SK-N-DZ (cell line): ENCODE measurements around the gene ST7.
"Not testable (repeated sequence)": the region's sequence is repeated elsewhere in the genome, so short reads cannot be mapped to it uniquely, and the experiment has no call there.

Experiments
- DNase-seq: peaks from one replicate; pipeline ENCODE4 v3.0.0-alpha.2; 2015; ENCODE audit warnings: low spot score

ST7 gene

GRCh38 chr7:117025891-117026290 is 72.6 kb downstream of the ST7 start:
- DNase-seq: no peak

GRCh38 chr7:117030346-117030745 is 77.0 kb downstream of the ST7 start:
- DNase-seq: not testable (repeated sequence)

- not testable (repeated sequence) for DNase-seq
Observed at GRCh38 chr7:117030793-117031192, 77.5 kb downstream of the ST7 start.

- no peak for DNase-seq
Observed at GRCh38 chr7:117032810-117033209, 79.5 kb downstream of the ST7 start.

- DNase-seq: no peak
Observed at GRCh38 chr7:117034851-117035464, 81.7 kb downstream of the ST7 start.

- DNase-seq: no peak
Observed at GRCh38 chr7:117035465-117035862, 82.2 kb downstream of the ST7 start.

GRCh38 chr7:117036053-117036669 is 82.9 kb downstream of the ST7 start:
- DNase-seq: no peak

- DNase-seq: no peak
Observed at GRCh38 chr7:117036836-117037235, 83.5 kb downstream of the ST7 start.

GRCh38 chr7:117038408-117038807 is 85.1 kb downstream of the ST7 start:
- DNase-seq: no peak

- DNase-seq: no peak
Observed at GRCh38 chr7:117041007-117041406, 87.7 kb downstream of the ST7 start.

- DNase-seq: no peak
Observed at GRCh38 chr7:117041822-117042221, 88.5 kb downstream of the ST7 start.

- no peak for DNase-seq
Observed at GRCh38 chr7:117043108-117043825, 90.0 kb downstream of the ST7 start.

- DNase-seq: no peak
Observed at GRCh38 chr7:117044664-117045063, 91.4 kb downstream of the ST7 start.

- no peak for DNase-seq
Observed at GRCh38 chr7:117045927-117046710, 92.8 kb downstream of the ST7 start.

GRCh38 chr7:117047496-117047895 is 94.2 kb downstream of the ST7 start:
- no peak for DNase-seq

GRCh38 chr7:117048114-117048866 is 95.0 kb downstream of the ST7 start:
- no peak for DNase-seq

- DNase-seq: no peak
Observed at GRCh38 chr7:117048882-117049281, 95.6 kb downstream of the ST7 start.

GRCh38 chr7:117051808-117052207 is 98.5 kb downstream of the ST7 start:
- DNase-seq: no peak

GRCh38 chr7:117053432-117053831 is 100.1 kb downstream of the ST7 start:
- no peak for DNase-seq

GRCh38 chr7:117061751-117062150 is 108.5 kb downstream of the ST7 start:
- DNase-seq: no peak

- DNase-seq: no peak
Observed at GRCh38 chr7:117062300-117062699, 109.0 kb downstream of the ST7 start.
